GM23338 (cell line): ENCODE measurements around the gene XXYLT1. TPM values are rescaled to one million over a fixed set of nuclear protein-coding genes. Genes with fewer than 3 reads are reported as not detected.

Experiments
- ATAC-seq: fragments of 200-7000 bp; cut with Tn5 transposase; 3 replicates; pipeline ENCODE4 v1.9.1; 2020
- DNase-seq: peaks from one replicate; pipeline ENCODE4 v3.0.0-alpha.2; 2015; ENCODE audit warnings: low spot score
- H2AFZ ChIP-seq: fragments of 200-600 bp; sonication (generic); 2 replicates; pipeline ENCODE4 v1.8.0; 2016; ENCODE audit warnings: antibody characterized with exemption, mild to moderate bottlenecking, moderate library complexity
- H3F3A ChIP-seq: fragments of 200-600 bp; sonication (generic); replicated peaks from 2 replicates; pipeline ENCODE4 v1.8.0; 2017; ENCODE audit warnings: antibody characterized with exemption, mixed run types, low read depth
- H3K27ac ChIP-seq: fragments of 200-600 bp; sonication (generic); 2 replicates; pipeline ENCODE4 v1.6.1; 2016; ENCODE audit warnings: low read depth
- H3K27me3 ChIP-seq: fragments of 200-600 bp; sonication (generic); 2 replicates; pipeline ENCODE4 v1.8.0; 2016; ENCODE audit warnings: mild to moderate bottlenecking, mixed run types, moderate library complexity; ENCODE audit not compliant: insufficient read depth
- H3K36me3 ChIP-seq: fragments of 200-600 bp; sonication (generic); 2 replicates; pipeline ENCODE4 v1.8.0; 2016; ENCODE audit warnings: mild to moderate bottlenecking; ENCODE audit not compliant: insufficient read depth
- H3K4me1 ChIP-seq: fragments of 200-600 bp; sonication (generic); 2 replicates; pipeline ENCODE4 v1.8.0; 2016; ENCODE audit warnings: mild to moderate bottlenecking, moderate library complexity; ENCODE audit not compliant: insufficient read depth
- H3K4me2 ChIP-seq: fragments of 200-600 bp; sonication (generic); 2 replicates; pipeline ENCODE4 v1.7.1; 2017; ENCODE audit warnings: mixed run types
- H3K4me3 ChIP-seq: fragments of 200-600 bp; sonication (generic); 2 replicates; pipeline ENCODE4 v1.6.1; 2016; ENCODE audit warnings: mixed run types
- H3K79me2 ChIP-seq: fragments of 200-600 bp; sonication (generic); replicated peaks from 2 replicates; pipeline ENCODE4 v1.8.0; 2017; ENCODE audit warnings: mild to moderate bottlenecking; ENCODE audit not compliant: insufficient read depth
- H3K9me2 ChIP-seq: fragments of 200-600 bp; sonication (generic); 2 replicates; pipeline ENCODE4 v1.8.0; 2017; ENCODE audit not compliant: insufficient read depth
- H4K20me1 ChIP-seq: fragments of 200-600 bp; sonication (generic); replicated peaks from 2 replicates; pipeline ENCODE4 v1.8.0; 2017; ENCODE audit warnings: mild to moderate bottlenecking; ENCODE audit not compliant: insufficient read depth
- H3K27ac Mint-ChIP-seq: 2 replicates; pipeline ENCODE4 v1.8.0; 2020; ENCODE audit warnings: inconsistent platforms, mild to moderate bottlenecking, moderate library complexity, mixed read lengths
- H3K27me3 Mint-ChIP-seq: 3 replicates; pipeline ENCODE4 v1.8.0; 2022; ENCODE audit warnings: low read depth, mild to moderate bottlenecking, moderate library complexity, mixed read lengths, inconsistent platforms; ENCODE audit not compliant: insufficient read depth, poor library complexity
- H3K36me3 Mint-ChIP-seq: 3 replicates; pipeline ENCODE4 v1.8.0; 2021; ENCODE audit warnings: low read depth, mild to moderate bottlenecking, inconsistent platforms, moderate library complexity, mixed read lengths
- H3K4me1 Mint-ChIP-seq: 3 replicates; pipeline ENCODE4 v1.8.0; 2020; ENCODE audit warnings: mild to moderate bottlenecking, inconsistent platforms, mixed read lengths
- H3K4me3 Mint-ChIP-seq: 3 replicates; pipeline ENCODE4 v1.8.0; 2021; ENCODE audit warnings: moderate library complexity, mild to moderate bottlenecking, inconsistent platforms, mixed read lengths
- H3K9me3 Mint-ChIP-seq: 3 replicates; pipeline ENCODE4 v1.8.0; 2020; ENCODE audit warnings: moderate library complexity, mild to moderate bottlenecking, inconsistent platforms, mixed read lengths
- CREB1 ChIP-seq: fragments of 250-450 bp; sonication (Bioruptor Pico); IDR thresholded peaks from 2 replicates; pipeline ENCODE4 v1.5.0; 2020; ENCODE audit warnings: low read depth, mild to moderate bottlenecking, moderate library complexity
- ETS1 ChIP-seq: IDR thresholded peaks from 2 replicates; pipeline ENCODE4 v1.6.1; 2016; ENCODE audit warnings: antibody characterized with exemption
- EZH2 ChIP-seq: fragments of 200-600 bp; sonication (generic); IDR thresholded peaks from one replicate; pipeline ENCODE4 v1.8.0; 2017; ENCODE audit warnings: antibody characterized with exemption, mild to moderate bottlenecking, low read depth; ENCODE audit not compliant: unreplicated experiment
- EZH2phosphoT487 ChIP-seq: fragments of 200-600 bp; sonication (generic); IDR thresholded peaks from one replicate; pipeline ENCODE4 v1.8.1; 2018; ENCODE audit warnings: antibody characterized with exemption; ENCODE audit not compliant: unreplicated experiment
- JUNB ChIP-seq: IDR thresholded peaks from one replicate; pipeline ENCODE4 v1.6.1; 2016; ENCODE audit warnings: antibody characterized with exemption; ENCODE audit not compliant: unreplicated experiment
- NANOG ChIP-seq: IDR thresholded peaks from 2 replicates; pipeline ENCODE4 v1.6.1; 2016; ENCODE audit warnings: antibody characterized with exemption, borderline replicate concordance
- POLR2AphosphoS5 ChIP-seq: IDR thresholded peaks from 2 replicates; pipeline ENCODE4 v1.6.1; 2016; ENCODE audit warnings: antibody characterized with exemption, low read depth
- REST ChIP-seq: IDR thresholded peaks from one replicate; pipeline ENCODE4 v1.6.1; 2018; ENCODE audit warnings: antibody characterized with exemption; ENCODE audit not compliant: unreplicated experiment
- STAT1 ChIP-seq: IDR thresholded peaks from one replicate; pipeline ENCODE4 v1.6.1; 2016; ENCODE audit warnings: antibody characterized with exemption; ENCODE audit not compliant: unreplicated experiment
- ZNF114 ChIP-seq: fragments of 250-450 bp; sonication (Bioruptor Pico); IDR thresholded peaks from 2 replicates; pipeline ENCODE4 v1.5.0; 2020; ENCODE audit warnings: mild to moderate bottlenecking, moderate library complexity
- ZNF331 ChIP-seq: fragments of 250-450 bp; sonication (Bioruptor Pico); IDR thresholded peaks from 2 replicates; pipeline ENCODE4 v1.5.0; 2020; ENCODE audit warnings: low read depth, mild to moderate bottlenecking, moderate library complexity
- polyA plus RNA-seq: library from polyadenylated mRNA; unstranded; fragments of >200 nt; fragmentation: Nextera tagmentation; extraction: Ambion mirVana; gene quantifications from 2 replicates; pipeline ENCODE4 v1.2.1, GENCODE V29; 2016
- total RNA-seq: library from RNA; depleted of rRNA; stranded (reverse); fragments of >200 nt; shearing (Covaris generic); gene quantifications from 2 replicates; pipeline ENCODE4 v1.2.3, GENCODE V29; 2014
- TF ChIP-seq, protein P1 (sequence below): fragments of 250-450 bp; sonication (Bioruptor Pico); IDR thresholded peaks from 2 replicates; pipeline ENCODE4 v1.5.0; 2020; ENCODE audit warnings: mild to moderate bottlenecking, moderate library complexity
- TF ChIP-seq, protein P2 (sequence below), 2 experiments: fragments of 200-600 bp in 1 of 2; sonication (generic) in 1 of 2; conservative IDR thresholded peaks; 2 replicates each; pipeline versions ENCODE4 v1.5.1 to v1.6.1; 2016 to 2017; ENCODE audit warnings: antibody characterized with exemption in 2 of 2, low read depth in 2 of 2, mild to moderate bottlenecking in 2 of 2, moderate library complexity in 1 of 2

The XXYLT1 gene
- total and polyA plus RNA-seq, 2 experiments from 2014 or later: 13.5 to 34.8 TPM

DNA sequence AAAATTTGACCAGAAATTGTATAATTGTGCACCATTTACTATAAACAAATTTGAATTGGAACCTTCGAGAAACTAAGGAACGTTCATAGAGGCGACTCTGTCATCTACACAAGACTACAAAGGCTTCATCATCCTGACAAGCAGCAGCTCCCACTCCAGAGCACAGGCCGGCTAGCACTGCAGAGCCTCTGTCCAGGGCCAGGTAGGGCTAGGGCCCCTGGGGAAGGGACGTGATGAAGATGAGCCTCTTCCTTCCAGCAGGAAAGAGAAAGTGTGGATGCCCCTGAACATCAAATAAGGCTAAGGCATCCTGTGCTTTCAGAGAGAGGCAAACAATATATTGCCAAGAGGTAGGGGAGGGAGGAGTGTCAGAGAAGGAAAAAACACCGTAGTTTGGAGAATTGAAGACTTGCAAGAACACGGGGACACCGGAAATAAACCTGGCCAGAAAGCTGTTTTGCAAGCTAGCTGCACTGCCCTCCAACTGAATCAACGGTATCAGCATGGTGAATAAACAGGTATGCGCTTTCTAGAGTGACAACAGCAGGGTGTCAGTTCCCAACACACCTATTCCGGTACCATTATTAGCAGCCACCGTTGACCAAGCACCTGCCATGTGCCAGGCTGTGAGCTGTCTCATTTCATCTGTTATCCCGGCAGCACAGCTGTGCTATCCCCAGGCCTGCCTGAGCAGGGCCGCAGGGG lies 12.4 kb downstream of the XXYLT1 start:
- Mint-ChIP-seq H3K4me1 (peaks cover 52% of the 10 kb centered on the region), H3K36me3 (no peaks in the 10 kb centered on the region), H3K4me3 (peak overlapping the region; percentile 40)

More for the DNA sequence above, 12.4 kb downstream of the XXYLT1 start:
- H3K4me2 ChIP-seq: peak overlapping the region; percentile 86
- H3K27ac ChIP-seq: no peak overlapping the region
- peaks cover 21% of the 10 kb centered on the region; the same call in 1 of the 2 replicates for H3F3A ChIP-seq
- peak; percentile 14 for ATAC-seq
- no peak overlapping the region for H3K27ac Mint-ChIP-seq
- no peaks in the 10 kb centered on the region for H3K27me3 ChIP-seq
- H3K9me3 Mint-ChIP-seq: no peaks in the 10 kb centered on the region
- peaks cover 11% of the 10 kb centered on the region for H3K27me3 Mint-ChIP-seq
- no peaks in the 10 kb centered on the region for H3K36me3 ChIP-seq
- H2AFZ ChIP-seq: no peak overlapping the region
- H3K4me1 ChIP-seq: peaks cover 23% of the 10 kb centered on the region
- peak overlapping the region; percentile 92 for H3K4me3 ChIP-seq
- TF ChIP-seq EZH2 (no peak), JUNB (no peak), POLR2AphosphoS5 (no peak), ETS1 (no peak), ZNF331 (CRISPR knock-in tag) (no peak), EZH2phosphoT487 (no peak), REST (no peak), STAT1 (no peak), CREB1 (CRISPR knock-in tag) (no peak), ZNF114 (CRISPR knock-in tag) (no peak), NANOG (no peak)
- TF ChIP-seq, protein P1, sequence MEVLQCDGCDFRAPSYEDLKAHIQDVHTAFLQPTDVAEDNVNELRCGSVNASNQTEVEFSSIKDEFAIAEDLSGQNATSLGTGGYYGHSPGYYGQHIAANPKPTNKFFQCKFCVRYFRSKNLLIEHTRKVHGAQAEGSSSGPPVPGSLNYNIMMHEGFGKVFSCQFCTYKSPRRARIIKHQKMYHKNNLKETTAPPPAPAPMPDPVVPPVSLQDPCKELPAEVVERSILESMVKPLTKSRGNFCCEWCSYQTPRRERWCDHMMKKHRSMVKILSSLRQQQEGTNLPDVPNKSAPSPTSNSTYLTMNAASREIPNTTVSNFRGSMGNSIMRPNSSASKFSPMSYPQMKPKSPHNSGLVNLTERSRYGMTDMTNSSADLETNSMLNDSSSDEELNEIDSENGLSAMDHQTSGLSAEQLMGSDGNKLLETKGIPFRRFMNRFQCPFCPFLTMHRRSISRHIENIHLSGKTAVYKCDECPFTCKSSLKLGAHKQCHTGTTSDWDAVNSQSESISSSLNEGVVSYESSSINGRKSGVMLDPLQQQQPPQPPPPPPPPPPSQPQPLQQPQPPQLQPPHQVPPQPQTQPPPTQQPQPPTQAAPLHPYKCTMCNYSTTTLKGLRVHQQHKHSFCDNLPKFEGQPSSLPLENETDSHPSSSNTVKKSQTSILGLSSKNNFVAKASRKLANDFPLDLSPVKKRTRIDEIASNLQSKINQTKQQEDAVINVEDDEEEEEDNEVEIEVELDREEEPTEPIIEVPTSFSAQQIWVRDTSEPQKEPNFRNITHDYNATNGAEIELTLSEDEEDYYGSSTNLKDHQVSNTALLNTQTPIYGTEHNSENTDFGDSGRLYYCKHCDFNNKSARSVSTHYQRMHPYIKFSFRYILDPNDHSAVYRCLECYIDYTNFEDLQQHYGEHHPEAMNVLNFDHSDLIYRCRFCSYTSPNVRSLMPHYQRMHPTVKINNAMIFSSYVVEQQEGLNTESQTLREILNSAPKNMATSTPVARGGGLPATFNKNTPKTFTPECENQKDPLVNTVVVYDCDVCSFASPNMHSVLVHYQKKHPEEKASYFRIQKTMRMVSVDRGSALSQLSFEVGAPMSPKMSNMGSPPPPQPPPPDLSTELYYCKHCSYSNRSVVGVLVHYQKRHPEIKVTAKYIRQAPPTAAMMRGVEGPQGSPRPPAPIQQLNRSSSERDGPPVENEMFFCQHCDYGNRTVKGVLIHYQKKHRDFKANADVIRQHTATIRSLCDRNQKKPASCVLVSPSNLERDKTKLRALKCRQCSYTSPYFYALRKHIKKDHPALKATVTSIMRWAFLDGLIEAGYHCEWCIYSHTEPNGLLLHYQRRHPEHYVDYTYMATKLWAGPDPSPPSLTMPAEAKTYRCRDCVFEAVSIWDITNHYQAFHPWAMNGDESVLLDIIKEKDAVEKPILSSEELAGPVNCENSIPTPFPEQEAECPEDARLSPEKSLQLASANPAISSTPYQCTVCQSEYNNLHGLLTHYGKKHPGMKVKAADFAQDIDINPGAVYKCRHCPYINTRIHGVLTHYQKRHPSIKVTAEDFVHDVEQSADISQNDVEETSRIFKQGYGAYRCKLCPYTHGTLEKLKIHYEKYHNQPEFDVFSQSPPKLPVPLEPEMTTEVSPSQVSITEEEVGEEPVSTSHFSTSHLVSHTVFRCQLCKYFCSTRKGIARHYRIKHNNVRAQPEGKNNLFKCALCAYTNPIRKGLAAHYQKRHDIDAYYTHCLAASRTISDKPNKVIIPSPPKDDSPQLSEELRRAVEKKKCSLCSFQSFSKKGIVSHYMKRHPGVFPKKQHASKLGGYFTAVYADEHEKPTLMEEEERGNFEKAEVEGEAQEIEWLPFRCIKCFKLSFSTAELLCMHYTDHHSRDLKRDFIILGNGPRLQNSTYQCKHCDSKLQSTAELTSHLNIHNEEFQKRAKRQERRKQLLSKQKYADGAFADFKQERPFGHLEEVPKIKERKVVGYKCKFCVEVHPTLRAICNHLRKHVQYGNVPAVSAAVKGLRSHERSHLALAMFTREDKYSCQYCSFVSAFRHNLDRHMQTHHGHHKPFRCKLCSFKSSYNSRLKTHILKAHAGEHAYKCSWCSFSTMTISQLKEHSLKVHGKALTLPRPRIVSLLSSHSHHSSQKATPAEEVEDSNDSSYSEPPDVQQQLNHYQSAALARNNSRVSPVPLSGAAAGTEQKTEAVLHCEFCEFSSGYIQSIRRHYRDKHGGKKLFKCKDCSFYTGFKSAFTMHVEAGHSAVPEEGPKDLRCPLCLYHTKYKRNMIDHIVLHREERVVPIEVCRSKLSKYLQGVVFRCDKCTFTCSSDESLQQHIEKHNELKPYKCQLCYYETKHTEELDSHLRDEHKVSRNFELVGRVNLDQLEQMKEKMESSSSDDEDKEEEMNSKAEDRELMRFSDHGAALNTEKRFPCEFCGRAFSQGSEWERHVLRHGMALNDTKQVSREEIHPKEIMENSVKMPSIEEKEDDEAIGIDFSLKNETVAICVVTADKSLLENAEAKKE (CRISPR knock-in tag): no peak
- TF ChIP-seq, protein P2, sequence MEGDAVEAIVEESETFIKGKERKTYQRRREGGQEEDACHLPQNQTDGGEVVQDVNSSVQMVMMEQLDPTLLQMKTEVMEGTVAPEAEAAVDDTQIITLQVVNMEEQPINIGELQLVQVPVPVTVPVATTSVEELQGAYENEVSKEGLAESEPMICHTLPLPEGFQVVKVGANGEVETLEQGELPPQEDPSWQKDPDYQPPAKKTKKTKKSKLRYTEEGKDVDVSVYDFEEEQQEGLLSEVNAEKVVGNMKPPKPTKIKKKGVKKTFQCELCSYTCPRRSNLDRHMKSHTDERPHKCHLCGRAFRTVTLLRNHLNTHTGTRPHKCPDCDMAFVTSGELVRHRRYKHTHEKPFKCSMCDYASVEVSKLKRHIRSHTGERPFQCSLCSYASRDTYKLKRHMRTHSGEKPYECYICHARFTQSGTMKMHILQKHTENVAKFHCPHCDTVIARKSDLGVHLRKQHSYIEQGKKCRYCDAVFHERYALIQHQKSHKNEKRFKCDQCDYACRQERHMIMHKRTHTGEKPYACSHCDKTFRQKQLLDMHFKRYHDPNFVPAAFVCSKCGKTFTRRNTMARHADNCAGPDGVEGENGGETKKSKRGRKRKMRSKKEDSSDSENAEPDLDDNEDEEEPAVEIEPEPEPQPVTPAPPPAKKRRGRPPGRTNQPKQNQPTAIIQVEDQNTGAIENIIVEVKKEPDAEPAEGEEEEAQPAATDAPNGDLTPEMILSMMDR (conservative IDR thresholded peaks at IDR 0.05; ENCODE audit: low read depth in 2 of 2): no peak
- no peak for DNase-seq
- H3K9me2 ChIP-seq: no peaks in the 10 kb centered on the region
- peaks cover 79% of the 10 kb centered on the region for H3K79me2 ChIP-seq
- peaks cover 31% of the 10 kb centered on the region for H4K20me1 ChIP-seq
